ENCODE results near the gene C11orf24. TPM values are rescaled to one million over a fixed set of nuclear protein-coding genes. Genes with fewer than 3 reads are reported as not detected.
A peak's percentile ranks its signal among the peaks of the same experiment; 100 is the strongest.
"Not testable (repeated sequence)": the region's sequence is repeated elsewhere in the genome, so short reads cannot be mapped to it uniquely, and the experiment has no call there.

The C11orf24 gene
- total and polyA plus RNA-seq, 5 donors from 2014 or later, result 6.6 to 11.0 (median 9.1) TPM

- no peaks in the 10 kb centered on the region for H3K27me3 Mint-ChIP-seq
- DNase-seq (no peak), ATAC-seq (ENCODE audit: low read depth in 2 of 2) (no peak)
- Histone ChIP-seq H3K4me3 (ENCODE audit: low read depth, low read length) (no peak overlapping the region), H3K36me3 (ENCODE audit: control insufficient read depth, insufficient read depth, low read length) (no peaks in the 10 kb centered on the region), H3K27me3 (ENCODE audit: control insufficient read depth, insufficient read depth, low read length) (no peaks in the 10 kb centered on the region), H3K27ac (ENCODE audit: insufficient read depth, low read length, poor library complexity, severe bottlenecking) (no peak overlapping the region), H3K4me1 (ENCODE audit: control insufficient read depth, insufficient read depth, low read length, poor library complexity, severe bottlenecking) (peaks cover 3% of the 10 kb centered on the region), H3K9me3 (ENCODE audit: control insufficient read depth in 2 of 2, low read length in 2 of 2) (no peaks in the 10 kb centered on the region)
- no peaks in the 10 kb centered on the region for H3K36me3 Mint-ChIP-seq
- H3K4me3 Mint-ChIP-seq, result no peak overlapping the region
- H3K9me3 Mint-ChIP-seq, result no peaks in the 10 kb centered on the region
- H3K4me1 Mint-ChIP-seq, result peaks cover 0 to 9% (median 2%) of the 10 kb centered on the region in 4 donors
- H3K27ac Mint-ChIP-seq, result no peak overlapping the region
These were observed 30.9 kb upstream of the C11orf24 start for GRCh38 chr11:68302670-68303069.

DNA sequence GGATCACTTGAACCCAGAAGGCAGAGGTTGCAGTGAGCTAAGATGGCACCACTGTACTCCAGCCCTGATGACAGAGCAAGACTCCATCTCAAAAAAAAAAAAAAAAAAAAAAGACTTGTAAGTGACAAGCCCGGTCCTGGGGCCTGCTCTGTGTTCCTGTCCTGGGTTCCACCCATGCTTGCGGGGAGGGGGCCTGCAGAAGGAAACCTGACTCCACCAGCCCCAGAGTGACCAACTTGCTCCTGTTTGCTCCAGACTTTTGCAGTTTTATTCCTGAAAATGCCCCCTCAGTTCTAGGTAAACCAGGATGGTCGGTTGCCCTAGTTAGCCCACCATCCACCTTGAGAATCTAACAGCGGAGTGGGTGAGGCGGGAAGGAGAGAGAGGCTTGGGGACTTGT lies 30.5 kb upstream of the C11orf24 start:
- Mint-ChIP-seq H3K4me3 (no peak overlapping the region), H3K36me3 (no peaks in the 10 kb centered on the region), H3K9me3 (no peaks in the 10 kb centered on the region), H3K4me1 (peaks cover 0 to 9% (median 3%) of the 10 kb centered on the region in 4 donors), H3K27ac (no peak overlapping the region), H3K27me3 (no peaks in the 10 kb centered on the region)
- Histone ChIP-seq H3K9me3 (ENCODE audit: control insufficient read depth in 2 of 2, low read length in 2 of 2) (no peaks in the 10 kb centered on the region), H3K27ac (ENCODE audit: insufficient read depth, low read length, poor library complexity, severe bottlenecking) (no peak overlapping the region), H3K4me3 (ENCODE audit: low read depth, low read length) (no peak overlapping the region), H3K4me1 (ENCODE audit: control insufficient read depth, insufficient read depth, low read length, poor library complexity, severe bottlenecking) (peaks cover 6% of the 10 kb centered on the region), H3K27me3 (ENCODE audit: control insufficient read depth, insufficient read depth, low read length) (no peaks in the 10 kb centered on the region), H3K36me3 (ENCODE audit: control insufficient read depth, insufficient read depth, low read length) (no peaks in the 10 kb centered on the region)
- ATAC-seq (ENCODE audit: low read depth in 2 of 2), result no peak
- no peak for DNase-seq

- H3K4me1 ChIP-seq (ENCODE audit: control insufficient read depth, insufficient read depth, low read length, poor library complexity, severe bottlenecking), result peaks cover 6% of the 10 kb centered on the region
- no peaks in the 10 kb centered on the region for H3K36me3 ChIP-seq (ENCODE audit: control insufficient read depth, insufficient read depth, low read length)
- H3K27me3 ChIP-seq (ENCODE audit: control insufficient read depth, insufficient read depth, low read length), result no peaks in the 10 kb centered on the region
- no peak for ATAC-seq (ENCODE audit: low read depth in 2 of 2)
- Mint-ChIP-seq H3K4me1 (peaks cover 0 to 4% (median 0%) of the 10 kb centered on the region in 4 donors), H3K4me3 (no peak overlapping the region), H3K27me3 (no peaks in the 10 kb centered on the region), H3K9me3 (peaks cover 0 to 2% (median 0%) of the 10 kb centered on the region in 7 donors), H3K36me3 (no peaks in the 10 kb centered on the region), H3K27ac (no peak overlapping the region)
- DNase-seq, result no peak
- H3K4me3 ChIP-seq (ENCODE audit: low read depth, low read length), result no peak overlapping the region
- H3K27ac ChIP-seq (ENCODE audit: insufficient read depth, low read length, poor library complexity, severe bottlenecking), result no peak overlapping the region
- H3K9me3 ChIP-seq (ENCODE audit: control insufficient read depth in 2 of 2, low read length in 2 of 2), result no peaks in the 10 kb centered on the region
These were observed 28.5 kb upstream of the C11orf24 start for GRCh38 chr11:68300076-68300830.

DNA sequence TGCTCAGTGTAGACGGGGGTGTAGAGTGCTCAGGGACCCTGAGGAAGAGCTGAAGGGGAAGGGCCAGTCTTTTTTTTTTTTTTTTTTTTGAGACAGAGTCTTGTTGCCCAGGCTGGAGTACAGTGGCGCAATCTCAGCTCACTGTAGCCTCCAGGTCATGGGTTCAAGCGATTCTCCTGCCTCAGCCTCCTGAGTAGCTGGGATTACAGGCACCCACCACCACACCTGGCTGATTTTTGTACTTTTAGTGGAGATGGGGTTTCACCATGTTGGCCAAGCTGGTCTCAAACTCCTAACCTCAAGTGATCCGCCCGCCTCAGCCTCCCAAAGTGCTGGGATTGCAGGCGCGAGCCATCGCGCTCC lies 27.7 kb upstream of the C11orf24 start:
- H3K4me1 Mint-ChIP-seq; H3K4me3 ChIP-seq (ENCODE audit: low read depth, low read length); H3K27ac Mint-ChIP-seq; H3K27ac ChIP-seq (ENCODE audit: insufficient read depth, low read length, poor library complexity, severe bottlenecking); H3K9me3 ChIP-seq (ENCODE audit: control insufficient read depth in 2 of 2, low read length in 2 of 2); H3K9me3 Mint-ChIP-seq; H3K36me3 Mint-ChIP-seq; H3K27me3 ChIP-seq (ENCODE audit: control insufficient read depth, insufficient read depth, low read length); H3K36me3 ChIP-seq (ENCODE audit: control insufficient read depth, insufficient read depth, low read length); ATAC-seq (ENCODE audit: low read depth in 2 of 2); H3K4me3 Mint-ChIP-seq; H3K27me3 Mint-ChIP-seq; DNase-seq; H3K4me1 ChIP-seq (ENCODE audit: control insufficient read depth, insufficient read depth, low read length, poor library complexity, severe bottlenecking): not testable (repeated sequence)

GRCh38 chr11:68298659-68299516 lies 27.1 kb upstream of the C11orf24 start:
- DNase-seq (no peak), ATAC-seq (ENCODE audit: low read depth in 2 of 2) (no peak)
- no peaks in the 10 kb centered on the region for H3K9me3 ChIP-seq (ENCODE audit: control insufficient read depth in 2 of 2, low read length in 2 of 2)
- H3K9me3 Mint-ChIP-seq, result peaks cover 0 to 2% (median 0%) of the 10 kb centered on the region in 7 donors
- no peaks in the 10 kb centered on the region for H3K27me3 ChIP-seq (ENCODE audit: control insufficient read depth, insufficient read depth, low read length)
- H3K27me3 Mint-ChIP-seq, result peaks cover under 1% of the 10 kb centered on the region
- no peaks in the 10 kb centered on the region for H3K36me3 Mint-ChIP-seq
- peak overlapping the region in 1 of 3 donors; percentile 72 for H3K27ac Mint-ChIP-seq
- H3K36me3 ChIP-seq (ENCODE audit: control insufficient read depth, insufficient read depth, low read length), result no peaks in the 10 kb centered on the region
- H3K27ac ChIP-seq (ENCODE audit: insufficient read depth, low read length, poor library complexity, severe bottlenecking), result no peak overlapping the region
- H3K4me1 ChIP-seq (ENCODE audit: control insufficient read depth, insufficient read depth, low read length, poor library complexity, severe bottlenecking), result peaks cover 6% of the 10 kb centered on the region
- H3K4me1 Mint-ChIP-seq, result peaks cover 0 to 4% (median 0%) of the 10 kb centered on the region in 4 donors
- H3K4me3 Mint-ChIP-seq, result no peak overlapping the region
- H3K4me3 ChIP-seq (ENCODE audit: low read depth, low read length), result no peak overlapping the region

GRCh38 chr11:68297812-68298658 lies 26.3 kb upstream of the C11orf24 start:
- Histone ChIP-seq H3K27ac (ENCODE audit: insufficient read depth, low read length, poor library complexity, severe bottlenecking) (no peak overlapping the region), H3K4me3 (ENCODE audit: low read depth, low read length) (no peak overlapping the region), H3K9me3 (ENCODE audit: control insufficient read depth in 2 of 2, low read length in 2 of 2) (no peaks in the 10 kb centered on the region), H3K27me3 (ENCODE audit: control insufficient read depth, insufficient read depth, low read length) (no peaks in the 10 kb centered on the region), H3K36me3 (ENCODE audit: control insufficient read depth, insufficient read depth, low read length) (no peaks in the 10 kb centered on the region), H3K4me1 (ENCODE audit: control insufficient read depth, insufficient read depth, low read length, poor library complexity, severe bottlenecking) (peaks cover 6% of the 10 kb centered on the region)
- no peak overlapping the region for H3K27ac Mint-ChIP-seq
- peak; percentile 49 to 69 (median 66) for DNase-seq
- H3K9me3 Mint-ChIP-seq, result peaks cover 0 to 2% (median 0%) of the 10 kb centered on the region in 7 donors
- peaks cover 0 to 4% (median 0%) of the 10 kb centered on the region in 4 donors for H3K4me1 Mint-ChIP-seq
- H3K36me3 Mint-ChIP-seq, result no peaks in the 10 kb centered on the region
- peaks cover 6% of the 10 kb centered on the region for H3K27me3 Mint-ChIP-seq
- peak; percentile 88 to 96 for ATAC-seq (ENCODE audit: low read depth in 2 of 2)
- no peak overlapping the region for H3K4me3 Mint-ChIP-seq

GRCh38 chr11:68297494-68297811 lies 25.7 kb upstream of the C11orf24 start:
- H3K36me3 Mint-ChIP-seq, result no peaks in the 10 kb centered on the region
- H3K4me1 ChIP-seq (ENCODE audit: control insufficient read depth, insufficient read depth, low read length, poor library complexity, severe bottlenecking), result peaks cover 6% of the 10 kb centered on the region
- no peaks in the 10 kb centered on the region for H3K27me3 ChIP-seq (ENCODE audit: control insufficient read depth, insufficient read depth, low read length)
- no peaks in the 10 kb centered on the region for H3K9me3 ChIP-seq (ENCODE audit: control insufficient read depth in 2 of 2, low read length in 2 of 2)
- H3K27ac Mint-ChIP-seq, result no peak overlapping the region
- no peak overlapping the region for H3K27ac ChIP-seq (ENCODE audit: insufficient read depth, low read length, poor library complexity, severe bottlenecking)
- H3K36me3 ChIP-seq (ENCODE audit: control insufficient read depth, insufficient read depth, low read length), result no peaks in the 10 kb centered on the region
- H3K4me3 Mint-ChIP-seq, result no peak overlapping the region
- DNase-seq, result no peak
- H3K4me3 ChIP-seq (ENCODE audit: low read depth, low read length), result no peak overlapping the region
- H3K27me3 Mint-ChIP-seq, result peaks cover 6% of the 10 kb centered on the region
- ATAC-seq (ENCODE audit: low read depth in 2 of 2), result no peak
- peaks cover 0 to 4% (median 0%) of the 10 kb centered on the region in 4 donors for H3K4me1 Mint-ChIP-seq
- H3K9me3 Mint-ChIP-seq, result peaks cover 0 to 2% (median 0%) of the 10 kb centered on the region in 7 donors

Data from CD4-positive, CD25-positive, alpha-beta regulatory T cell (primary cell).